H1 (cell line): ENCODE measurements around the gene TLCD2. TPM values are rescaled to one million over a fixed set of nuclear protein-coding genes. Genes with fewer than 3 reads are reported as not detected.
A peak's percentile ranks its signal among the peaks of the same experiment; 100 is the strongest.

Source experiments
- CTCF ChIA-PET: fragments of 300-600 bp; sonication (Branson Sonifier 250); formaldehyde crosslinking; loops from one replicate; lab custom pipeline; 2021; ENCODE audit not compliant: partially characterized antibody; lab: Charles Lee
- POLR2A ChIA-PET: fragments of 300-600 bp; sonication (Branson Sonifier 250); formaldehyde crosslinking; loops from one replicate; lab custom pipeline; 2021; ENCODE audit warnings: inconsistent platforms; ENCODE audit not compliant: partially characterized antibody; lab: Charles Lee
- DNase-seq, 2 experiments: peaks; one replicate each; pipeline versions ENCODE4 v3.0.0 to v3.0.0-alpha.2; 2010 to 2022; ENCODE audit warnings: low spot score in 2 of 2, low read depth in 1 of 2, mixed read lengths in 1 of 2
- FAIRE-seq: peaks from 2 replicates; lab custom pipeline; 2011; peaks lifted over from hg19 to GRCh38; lab: Jason Lieb, UNC
- H2AFZ ChIP-seq: 2 replicates; pipeline ENCODE4 v1.8.1; 2012; ENCODE audit warnings: low read length, inconsistent platforms
- H2AK5ac ChIP-seq: 2 replicates; pipeline ENCODE4 v1.6.1; 2013; ENCODE audit warnings: low read depth, low read length
- H2BK120ac ChIP-seq: replicated peaks from 2 replicates; pipeline ENCODE3; 2013; ENCODE audit warnings: low read depth, low read length, inconsistent platforms
- H2BK12ac ChIP-seq: 2 replicates; pipeline ENCODE4 v1.6.1; 2013; ENCODE audit warnings: low read depth, low read length
- H2BK15ac ChIP-seq: 2 replicates; pipeline ENCODE4 v1.6.1; 2013; ENCODE audit warnings: low read length
- H2BK20ac ChIP-seq: 2 replicates; pipeline ENCODE4 v1.6.1; 2013; ENCODE audit warnings: low read length
- H2BK5ac ChIP-seq: 2 replicates; pipeline ENCODE4 v1.6.1; 2013; ENCODE audit warnings: low read depth, low read length
- H3K14ac ChIP-seq: 2 replicates; pipeline ENCODE4 v1.6.1; 2013; ENCODE audit warnings: inconsistent platforms; ENCODE audit not compliant: insufficient read length
- H3K18ac ChIP-seq: 2 replicates; pipeline ENCODE4 v1.6.1; 2013; ENCODE audit warnings: low read length; ENCODE audit errors: extremely low read depth
- H3K23ac ChIP-seq: 2 replicates; pipeline ENCODE4 v1.6.1; 2013; ENCODE audit warnings: inconsistent platforms; ENCODE audit not compliant: insufficient read length
- H3K23me2 ChIP-seq: 2 replicates; pipeline ENCODE4 v1.6.1; 2013; ENCODE audit warnings: low read depth, low read length
- H3K27ac ChIP-seq: 2 replicates; pipeline ENCODE4 v1.6.1; 2011; ENCODE audit warnings: low read depth, low read length, inconsistent platforms
- H3K27me3 ChIP-seq, 4 experiments: replicated peaks in 1 of 4; 1 replicate in 1 of 4; 2 replicates in 3 of 4; pipeline versions ENCODE4 v1.6.1 to v1.8.1; 2011 to 2013; ENCODE audit warnings: low read length in 3 of 4, mild to moderate bottlenecking in 3 of 4, inconsistent platforms in 2 of 4, mixed read lengths in 2 of 4, moderate library complexity in 1 of 4; ENCODE audit not compliant: control insufficient read depth in 3 of 4, insufficient read depth in 3 of 4; ENCODE audit errors: extremely low read depth in 1 of 4
- H3K36me3 ChIP-seq, 4 experiments: 2 replicates each; pipeline versions ENCODE4 v1.6.1 to v1.8.1; 2011 to 2013; ENCODE audit warnings: mild to moderate bottlenecking in 4 of 4, low read length in 3 of 4, moderate library complexity in 2 of 4, control low read depth in 1 of 4, inconsistent platforms in 1 of 4; ENCODE audit not compliant: insufficient read depth in 4 of 4, control insufficient read depth in 2 of 4
- H3K4ac ChIP-seq: replicated peaks from 2 replicates; pipeline ENCODE3; 2013; ENCODE audit warnings: low read length, low read depth, mixed read lengths, inconsistent platforms; ENCODE audit not compliant: insufficient read length
- H3K4me1 ChIP-seq, 4 experiments: replicated peaks in 1 of 4; 1 replicate in 1 of 4; 2 replicates in 3 of 4; pipeline versions ENCODE4 v1.6.1 to v1.8.1; 2011 to 2013; ENCODE audit warnings: low read length in 3 of 4, inconsistent platforms in 2 of 4, mixed read lengths in 1 of 4; ENCODE audit not compliant: insufficient read depth in 4 of 4, control insufficient read depth in 3 of 4
- H3K4me2 ChIP-seq, 2 experiments: 2 replicates each; pipeline versions ENCODE4 v1.6.1 to v1.8.1; 2011 to 2013; ENCODE audit warnings: low read depth in 2 of 2, low read length in 2 of 2, control low read depth in 1 of 2, inconsistent platforms in 1 of 2, mild to moderate bottlenecking in 1 of 2; ENCODE audit not compliant: insufficient read depth in 1 of 2
- H3K4me3 ChIP-seq, 4 experiments: fragments of 200-600, 300-600 bp in 1 of 4; sonication (generic), shearing (Covaris generic), sonication (Bioruptor Twin) in 1 of 4; 2 replicates each; pipeline versions ENCODE4 v1.5.1 to v1.8.1; 2011 to 2016; ENCODE audit warnings: low read length in 4 of 4, low read depth in 3 of 4, control low read depth in 2 of 4, inconsistent platforms in 2 of 4, mild to moderate bottlenecking in 2 of 4, mixed read lengths in 1 of 4, moderate library complexity in 1 of 4; ENCODE audit not compliant: insufficient read depth in 2 of 4; ENCODE audit errors: extremely low read depth in 1 of 4
- H3K56ac ChIP-seq: replicated peaks from 2 replicates; pipeline ENCODE3; 2013; ENCODE audit warnings: low read depth, mild to moderate bottlenecking, mixed read lengths, low read length, inconsistent platforms; ENCODE audit not compliant: insufficient read length
- H3K79me1 ChIP-seq: 2 replicates; pipeline ENCODE4 v1.6.1; 2013; ENCODE audit warnings: low read depth, low read length, control low read depth
- H3K79me2 ChIP-seq, 2 experiments: 2 replicates each; pipeline versions ENCODE4 v1.6.1 to v1.8.1; 2012 to 2013; ENCODE audit warnings: low read length in 2 of 2, mild to moderate bottlenecking in 2 of 2, inconsistent platforms in 1 of 2; ENCODE audit not compliant: insufficient read depth in 2 of 2, control insufficient read depth in 1 of 2
- H3K9ac ChIP-seq, 4 experiments: replicated peaks in 1 of 4; 1 replicate in 1 of 4; 2 replicates in 3 of 4; pipeline versions ENCODE4 v1.6.1 to v1.8.1; 2011 to 2013; ENCODE audit warnings: low read depth in 3 of 4, low read length in 3 of 4, control low read depth in 2 of 4, mild to moderate bottlenecking in 2 of 4, moderate library complexity in 2 of 4, inconsistent platforms in 1 of 4; ENCODE audit errors: extremely low read depth in 1 of 4
- H3K9me3 ChIP-seq, 2 experiments: 2 replicates each; pipeline versions ENCODE4 v1.6.1 to v1.8.1; 2012 to 2013; ENCODE audit warnings: mild to moderate bottlenecking in 2 of 2, moderate library complexity in 2 of 2, control low read depth in 1 of 2, inconsistent platforms in 1 of 2, low read depth in 1 of 2, low read length in 1 of 2, mixed read lengths in 1 of 2; ENCODE audit not compliant: insufficient read depth in 2 of 2
- H4K20me1 ChIP-seq, 2 experiments: replicated peaks in 1 of 2; 2 replicates each; pipeline versions ENCODE3 to v1.8.1; 2011 to 2013; ENCODE audit warnings: inconsistent platforms in 2 of 2, low read length in 2 of 2, mild to moderate bottlenecking in 1 of 2; ENCODE audit not compliant: insufficient read depth in 2 of 2, control insufficient read depth in 1 of 2
- H4K5ac ChIP-seq: 2 replicates; pipeline ENCODE4 v1.6.1; 2013; ENCODE audit warnings: low read length, low read depth, mixed read lengths, inconsistent platforms; ENCODE audit not compliant: insufficient read length
- H4K8ac ChIP-seq: 2 replicates; pipeline ENCODE4 v1.8.0; 2013; ENCODE audit warnings: mild to moderate bottlenecking, moderate library complexity, low read length, inconsistent platforms; ENCODE audit not compliant: insufficient read depth; ENCODE audit errors: extremely low read depth
- H4K91ac ChIP-seq: replicated peaks from 2 replicates; pipeline ENCODE3; 2013; ENCODE audit warnings: low read length, mixed read lengths, inconsistent platforms; ENCODE audit not compliant: insufficient read length
- HDAC2 ChIP-seq, 2 experiments: fragments of 300-600 bp in 1 of 2; sonication (generic) in 1 of 2; IDR thresholded peaks; 2 replicates each; pipeline ENCODE4 v1.6.1; 2011 to 2012; ENCODE audit warnings: low read depth in 2 of 2, low read length in 2 of 2, mild to moderate bottlenecking in 2 of 2, moderate library complexity in 2 of 2, borderline replicate concordance in 1 of 2, inconsistent platforms in 1 of 2
- SIRT6 ChIP-seq: IDR thresholded peaks from one replicate; pipeline ENCODE4 v1.7.1; 2012; ENCODE audit warnings: low read length, inconsistent platforms
- SP1 ChIP-seq: IDR thresholded peaks from 2 replicates; pipeline ENCODE4 v1.6.1; 2011; ENCODE audit warnings: low read depth, low read length
- WGBS, 2 experiments: shearing (Covaris generic) in 1 of 2; methylation state at CpG; one replicate each; pipeline versions ENCODE4 v1.1.6 to v1.1.7; 2013 to 2015; ENCODE audit warnings: low lambda C conversion rate in 2 of 2, mixed read lengths in 2 of 2, inconsistent platforms in 1 of 2, low coverage in 1 of 2, missing lambda C conversion rate in 1 of 2; ENCODE audit not compliant: insufficient replicate concordance in 2 of 2, insufficient coverage in 1 of 2, insufficient read length in 1 of 2; ENCODE audit errors: extremely low coverage in 1 of 2, missing lambda C conversion rate in 1 of 2; 5-methylcytosine and 5-hydroxymethylcytosine counted together
- polyA plus RNA-seq, 7 experiments: library from polyadenylated mRNA; depleted of rRNA in 3 of 7; stranded (reverse) in 5 of 7; unstranded in 2 of 7; fragments of >200 nt in 5 of 7; fragments of 200-250 nt in 2 of 7; gene quantifications; 1 replicate in 5 of 7; 2 replicates in 1 of 7; 4 replicates in 1 of 7; pipeline versions ENCODE4 v1.2.1 to v1.2.3, GENCODE V29; 2011 to 2013; ENCODE audit warnings: missing spikeins in 2 of 7, mixed read lengths in 2 of 7
- total RNA-seq: library from RNA; stranded (reverse); fragmentation: NEBNext Ultra II Directional; extraction: Animal tissue kit (Norgen Biotek cat#: 25700); gene quantifications from 2 replicates; pipeline ENCODE4 v1.2.1, GENCODE V29; 2021

The TLCD2 gene
- total and polyA plus RNA-seq, 2 of the 8 experiments (the other 6 are each of a cell fraction or from before 2014, with no cell fraction given): 0.47 to 1.4 TPM

GRCh38 chr17:1746975-1747543 lies 36.9 kb upstream of the TLCD2 start:
- no peak for TF ChIP-seq HDAC2 (IDR thresholded peaks at IDR 0.05; ENCODE audit: borderline replicate concordance in 1 of 2, low read depth in 2 of 2, low read length in 2 of 2)
- TF ChIP-seq SIRT6: no peak
- TF ChIP-seq SP1: no peak
- TF ChIP-seq, all 59 proteins: peak for 0
- Histone ChIP-seq H3K23me2 (no peaks in the 10 kb centered on the region), H3K4me1 (peaks cover 0 to 8% (median 3%) of the 10 kb centered on the region in 4 experiments; a peak in 4 of 7 replicates), H2BK20ac (0 out of 2 replicates have a peak overlapping the region, but pooled peaks have one; percentile 34), H4K5ac (peak overlapping the region; percentile 10), H2BK15ac (peak overlapping the region; percentile 46; the same call in 1 of the 2 replicates), H3K79me2 (no peaks in the 10 kb centered on the region), H3K9ac (no peak overlapping the region), H3K14ac (no peak overlapping the region), H3K4ac (no peak overlapping the region), H3K79me1 (no peaks in the 10 kb centered on the region), H3K36me3 (no peaks in the 10 kb centered on the region), H4K20me1 (no peaks in the 10 kb centered on the region), H3K18ac (no peak overlapping the region), H4K8ac (peak overlapping the region; percentile 51; the same call in 1 of the 2 replicates), H3K9me3 (no peaks in the 10 kb centered on the region), H3K27ac (no peak overlapping the region), H2BK12ac (peak overlapping the region; percentile 90; the same call in 1 of the 2 replicates), H3K4me3 (no peak overlapping the region), H3K27me3 (no peaks in the 10 kb centered on the region; a peak in 1 of 7 replicates), H2BK5ac (peak overlapping the region; percentile 30; the same call in 1 of the 2 replicates), H2AK5ac (no peak overlapping the region), H2BK120ac (no peak overlapping the region), H3K56ac (peak overlapping the region; percentile 32), H2AFZ (no peak overlapping the region), H3K4me2 (no peak overlapping the region), H3K23ac (no peak overlapping the region), H4K91ac (peak overlapping the region; percentile 55)
- CTCF ChIA-PET: interaction anchor here (1.1 to 1.7 kb wide), 6 partner anchors 9 to 34 kb away, joined by 3 to 5 read pairs (median 4); partner anchors contain the start of gene SERPINF1
- WGBS, 2 experiments: 77% methylated on average over 22 of the region's 22 CpGs; no CpG with 5 or more reads in 1 of the 2 experiments
- FAIRE-seq (no peak), DNase-seq (peak in 1 of 2 experiments; percentile 72)
- POLR2A ChIA-PET: interaction anchor here (0.7 to 2.4 kb wide), 10 partner anchors 10 to 33 kb away, joined by 3 to 12 read pairs (median 4); partner anchors contain the start of genes SERPINF1 and WDR81
